ENCODE data around the gene PHAX. TPM values are rescaled to one million over a fixed set of nuclear protein-coding genes. Genes with fewer than 3 reads are reported as not detected.
A peak's percentile ranks its signal among the peaks of the same experiment; 100 is the strongest.
"Not testable (repeated sequence)": the region's sequence is repeated elsewhere in the genome, so short reads cannot be mapped to it uniquely, and the experiment has no call there.

PHAX gene
- total and polyA plus RNA-seq, 8 donors = 5.0 to 17.8 (median 10.0) TPM

DNA sequence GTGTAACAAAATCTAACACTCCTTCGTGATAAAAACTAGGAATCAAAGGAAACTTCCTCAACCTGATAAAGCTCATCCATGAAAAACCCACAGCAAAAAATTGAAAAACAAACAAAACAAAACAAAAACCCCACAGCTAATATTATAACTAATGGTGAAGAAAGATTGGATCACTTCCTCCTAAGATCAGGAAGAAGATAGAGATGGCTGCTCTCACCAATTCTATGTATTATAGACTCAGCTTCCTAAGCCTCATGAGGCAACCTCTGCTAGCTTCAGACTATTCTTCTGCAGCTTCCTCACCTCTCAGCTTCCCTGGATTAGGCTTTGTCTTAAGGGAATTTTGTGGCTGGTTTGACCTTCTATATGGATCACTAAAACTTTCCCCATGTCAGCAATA, 40.1 kb downstream of the PHAX start:
- H3K4me3 ChIP-seq = no peak overlapping the region
- 81 to 86% methylated on average over 1 of the region's 1 CpG for WGBS, 2 donors
- no peaks in the 10 kb centered on the region for H3K36me3 ChIP-seq
- FAIRE-seq (no peak), ATAC-seq (no peak), DNase-seq (no peak)
- no peaks in the 10 kb centered on the region for H3K4me1 ChIP-seq
- no peaks in the 10 kb centered on the region for H3K9me3 ChIP-seq
- intact Hi-C loops (cut with DNase I) = no loop called here
- TF ChIP-seq CTCF (IDR thresholded peaks at IDR 0.05) = no peak
- H3K27ac ChIP-seq = no peak overlapping the region
- H3K27me3 ChIP-seq = no peaks in the 10 kb centered on the region

DNA sequence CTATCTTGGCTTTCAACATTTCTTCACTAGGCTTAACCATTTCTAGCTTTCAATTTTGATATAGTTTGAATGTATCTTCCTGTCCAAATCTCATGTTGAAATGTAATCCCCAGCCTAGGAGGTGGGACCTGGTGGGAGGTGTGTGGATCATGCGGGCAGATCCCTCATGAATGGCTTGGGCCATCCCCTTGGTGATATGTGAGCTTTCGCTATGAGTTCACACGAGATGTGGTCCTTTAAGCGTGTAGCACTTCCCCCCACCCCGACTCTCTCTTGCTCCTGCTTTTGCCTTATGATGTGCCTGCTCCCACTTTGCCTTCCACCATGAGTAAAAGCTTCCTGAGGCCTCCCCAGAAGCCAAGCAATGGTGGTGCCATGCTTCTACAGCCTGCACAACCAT, 40.6 kb downstream of the PHAX start:
- TF ChIP-seq CTCF (IDR thresholded peaks at IDR 0.05) = no peak
- no peak for FAIRE-seq

DNA sequence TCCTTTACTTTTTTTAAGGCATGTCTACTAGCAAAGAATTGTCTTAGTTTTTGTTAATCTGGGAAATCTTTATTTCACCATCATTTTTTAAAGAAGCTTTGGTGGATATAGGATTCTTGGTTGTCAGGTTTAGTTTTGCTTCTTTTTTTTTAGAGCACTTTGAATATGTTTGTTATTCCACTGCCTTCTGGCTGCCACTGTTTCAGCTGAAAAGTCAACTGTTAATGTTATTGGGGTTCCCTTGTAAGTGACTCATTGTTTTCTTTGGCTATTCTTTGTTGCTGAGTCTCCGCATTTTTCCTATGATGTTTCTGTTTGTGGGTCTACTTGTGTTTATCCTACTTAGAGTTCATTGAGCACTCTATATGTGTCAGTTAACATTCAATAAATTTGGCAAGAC, 44.4 kb downstream of the PHAX start:
- DNase-seq (no peak), FAIRE-seq (no peak), ATAC-seq (no peak)
- WGBS, 2 donors = 88 to 91% methylated on average over 1 of the region's 1 CpG
- TF ChIP-seq CTCF (IDR thresholded peaks at IDR 0.05) = no peak
- intact Hi-C loops (cut with DNase I) = no loop called here
- Histone ChIP-seq H3K36me3 (no peaks in the 10 kb centered on the region), H3K27ac (no peak overlapping the region), H3K4me3 (no peak overlapping the region), H3K4me1 (peaks cover 0 to 4% (median 0%) of the 10 kb centered on the region in 3 donors), H3K27me3 (no peaks in the 10 kb centered on the region), H3K9me3 (no peaks in the 10 kb centered on the region)

More for the DNA sequence above, 40.6 kb downstream of the PHAX start:
- Histone ChIP-seq H3K27me3 (no peaks in the 10 kb centered on the region), H3K4me1 (no peaks in the 10 kb centered on the region), H3K9me3 (no peaks in the 10 kb centered on the region), H3K4me3 (no peak overlapping the region), H3K36me3 (no peaks in the 10 kb centered on the region), H3K27ac (no peak overlapping the region)
- no peak for DNase-seq
- ATAC-seq = no peak
- intact Hi-C loops (cut with DNase I) = no loop called here
- WGBS, 2 donors = 88 to 89% methylated on average over 5 of the region's 5 CpGs

DNA sequence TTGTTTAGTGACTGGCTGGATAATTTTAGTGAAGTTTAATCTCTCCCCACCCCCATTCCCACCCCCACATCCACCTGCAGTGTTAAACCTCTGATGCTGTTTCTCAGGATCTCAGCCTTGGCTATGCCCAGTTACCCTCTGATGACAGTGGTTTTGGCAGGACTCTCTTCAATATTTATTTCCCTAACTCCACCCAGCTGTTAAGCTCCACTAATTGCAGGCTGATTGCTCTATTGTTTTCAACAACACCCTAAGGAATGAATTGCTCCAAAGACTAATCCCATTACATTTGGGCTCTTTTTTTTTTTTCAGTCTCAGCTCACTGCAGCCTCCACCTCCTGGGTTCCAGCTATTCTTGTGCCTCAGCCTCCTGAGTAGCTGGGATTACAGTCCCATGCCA, 46.3 kb downstream of the PHAX start:
- ATAC-seq = no peak
- no peak for TF ChIP-seq CTCF (IDR thresholded peaks at IDR 0.05)
- DNase-seq = no peak

GRCh38 chr5:126648471-126648870, 47.7 kb downstream of the PHAX start:
- H3K27me3 ChIP-seq = no peaks in the 10 kb centered on the region
- ATAC-seq (no peak), FAIRE-seq (no peak)

More for the DNA sequence above, 46.3 kb downstream of the PHAX start:
- Histone ChIP-seq H3K4me1 (peaks cover 0 to 4% (median 4%) of the 10 kb centered on the region in 3 donors), H3K9me3 (no peaks in the 10 kb centered on the region), H3K36me3 (no peaks in the 10 kb centered on the region), H3K27ac (no peak overlapping the region), H3K4me3 (no peak overlapping the region), H3K27me3 (no peaks in the 10 kb centered on the region)
- FAIRE-seq = no peak
- intact Hi-C loops (cut with DNase I) = no loop called here

GRCh38 chr5:126649057-126649456, 48.3 kb downstream of the PHAX start:
- 32 to 38% methylated on average over 7 of the region's 7 CpGs for WGBS, 2 donors
- H3K4me3 ChIP-seq; H3K27me3 ChIP-seq; intact Hi-C loops (cut with DNase I); DNase-seq; H3K27ac ChIP-seq; H3K36me3 ChIP-seq; H3K9me3 ChIP-seq; H3K4me1 ChIP-seq: not testable (repeated sequence)
- FAIRE-seq = peak; percentile 5
- peak in 3 of 4 donors; percentile 64 to 80 (median 66) for ATAC-seq

More at GRCh38 chr5:126648471-126648870, 47.7 kb downstream of the PHAX start:
- Histone ChIP-seq H3K9me3 (no peaks in the 10 kb centered on the region), H3K4me1 (peaks cover 0 to 4% (median 4%) of the 10 kb centered on the region in 3 donors), H3K36me3 (no peaks in the 10 kb centered on the region), H3K4me3 (no peak overlapping the region), H3K27ac (no peak overlapping the region)
- 90 to 92% methylated on average over 4 of the region's 4 CpGs for WGBS, 2 donors
- TF ChIP-seq CTCF (IDR thresholded peaks at IDR 0.05) = no peak
- intact Hi-C loops (cut with DNase I) = no loop called here
- DNase-seq = no peak

- H3K36me3 ChIP-seq; H3K27me3 ChIP-seq; H3K27ac ChIP-seq; FAIRE-seq; DNase-seq; H3K4me1 ChIP-seq; ATAC-seq; H3K4me3 ChIP-seq; H3K9me3 ChIP-seq; intact Hi-C loops (cut with DNase I): not testable (repeated sequence)
- WGBS, 2 donors = 77 to 82% methylated on average over 6 of the region's 6 CpGs
These were observed 49.0 kb downstream of the PHAX start for GRCh38 chr5:126649709-126650108.
